HG03565 (cell line): ENCODE results near the gene CLCN7.
"Not testable (repeated sequence)": the region's sequence is repeated elsewhere in the genome, so short reads cannot be mapped to it uniquely, and the experiment has no call there.

Source experiments
- ATAC-seq: cut with Tn5 transposase; IDR thresholded peaks from one replicate; pipeline ENCODE4 v1.9.1; 2021; ENCODE audit warnings: mild to moderate bottlenecking, moderate library complexity; ENCODE audit not compliant: unreplicated experiment

Gene CLCN7

DNA sequence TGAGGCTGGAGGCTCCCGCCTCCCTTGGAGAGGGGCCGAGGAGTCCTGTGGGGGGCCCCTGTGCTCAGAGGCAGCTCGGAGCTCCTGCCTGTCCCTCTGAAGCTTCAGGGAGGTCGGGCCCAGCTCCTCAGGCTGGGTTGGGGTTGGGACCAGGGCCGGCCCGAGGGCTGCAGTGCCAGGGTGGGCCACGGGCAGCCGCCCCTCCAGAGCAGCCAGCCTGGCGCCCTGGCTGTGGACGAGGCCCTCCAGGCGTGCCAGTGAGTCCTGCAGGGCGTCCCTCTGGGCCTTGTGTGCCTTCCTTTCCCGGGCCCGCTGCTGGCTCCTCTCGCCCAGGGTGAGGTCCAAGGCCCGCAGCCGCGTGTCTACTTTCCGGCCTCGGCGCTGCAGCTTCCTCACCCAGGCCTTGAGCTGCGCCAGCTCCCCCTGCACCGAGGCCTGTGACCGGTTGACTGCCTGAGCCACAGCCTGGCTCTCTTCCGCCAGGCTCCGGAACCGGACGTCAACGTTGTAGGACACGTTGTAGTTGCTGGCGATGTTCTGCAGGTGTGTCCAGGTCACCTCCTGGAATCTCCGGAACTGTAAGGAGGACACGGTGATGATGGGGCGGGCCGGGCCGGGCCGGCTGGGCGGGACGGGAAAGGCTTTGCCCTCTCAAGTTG lies 12.7 kb upstream of the CLCN7 start:
- ATAC-seq, result no peak

DNA sequence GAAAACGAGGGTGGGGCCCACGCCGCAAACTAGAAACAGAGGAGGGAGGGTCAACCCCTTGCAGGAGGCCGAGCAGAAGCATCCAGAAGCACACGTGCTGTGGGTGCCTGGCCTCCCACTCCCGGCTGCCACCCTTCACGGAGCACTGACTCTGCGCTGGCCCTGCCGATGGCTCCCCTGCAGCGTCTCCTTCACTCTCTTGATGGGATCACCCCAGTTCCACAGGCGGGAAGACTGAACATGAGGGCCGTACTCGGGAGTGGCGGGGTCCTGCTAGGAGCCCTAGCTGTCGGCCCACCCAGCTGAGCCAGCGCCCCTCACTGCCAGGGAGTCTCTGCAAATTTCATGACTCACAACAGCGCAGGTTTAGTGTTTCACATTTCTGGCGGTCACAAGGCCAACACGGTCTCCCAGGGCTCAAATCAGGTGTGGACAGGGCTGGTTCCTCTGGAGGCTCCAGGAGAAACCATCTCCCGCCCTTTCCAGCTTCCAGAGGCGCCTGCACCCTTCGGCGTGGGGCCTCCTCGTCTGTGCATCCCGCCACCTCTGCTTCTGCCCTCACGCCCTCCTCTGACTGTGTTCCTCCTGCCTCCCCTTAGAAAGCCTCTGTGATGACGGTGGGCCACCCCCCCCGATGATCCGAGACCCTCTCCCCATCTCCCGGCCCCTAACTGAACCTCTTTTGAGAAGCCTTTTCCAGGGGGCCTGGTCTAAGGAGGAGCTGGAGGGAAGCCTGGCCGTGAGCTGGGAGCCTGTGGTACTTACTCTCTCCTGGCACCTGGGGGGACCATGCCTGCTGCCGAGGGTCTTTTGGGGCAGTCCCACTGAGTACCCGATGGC lies 11.9 kb upstream of the CLCN7 start:
- no peak for ATAC-seq

GRCh38 chr16:1485847-1486496 lies 11.1 kb upstream of the CLCN7 start:
- ATAC-seq, result no peak

DNA sequence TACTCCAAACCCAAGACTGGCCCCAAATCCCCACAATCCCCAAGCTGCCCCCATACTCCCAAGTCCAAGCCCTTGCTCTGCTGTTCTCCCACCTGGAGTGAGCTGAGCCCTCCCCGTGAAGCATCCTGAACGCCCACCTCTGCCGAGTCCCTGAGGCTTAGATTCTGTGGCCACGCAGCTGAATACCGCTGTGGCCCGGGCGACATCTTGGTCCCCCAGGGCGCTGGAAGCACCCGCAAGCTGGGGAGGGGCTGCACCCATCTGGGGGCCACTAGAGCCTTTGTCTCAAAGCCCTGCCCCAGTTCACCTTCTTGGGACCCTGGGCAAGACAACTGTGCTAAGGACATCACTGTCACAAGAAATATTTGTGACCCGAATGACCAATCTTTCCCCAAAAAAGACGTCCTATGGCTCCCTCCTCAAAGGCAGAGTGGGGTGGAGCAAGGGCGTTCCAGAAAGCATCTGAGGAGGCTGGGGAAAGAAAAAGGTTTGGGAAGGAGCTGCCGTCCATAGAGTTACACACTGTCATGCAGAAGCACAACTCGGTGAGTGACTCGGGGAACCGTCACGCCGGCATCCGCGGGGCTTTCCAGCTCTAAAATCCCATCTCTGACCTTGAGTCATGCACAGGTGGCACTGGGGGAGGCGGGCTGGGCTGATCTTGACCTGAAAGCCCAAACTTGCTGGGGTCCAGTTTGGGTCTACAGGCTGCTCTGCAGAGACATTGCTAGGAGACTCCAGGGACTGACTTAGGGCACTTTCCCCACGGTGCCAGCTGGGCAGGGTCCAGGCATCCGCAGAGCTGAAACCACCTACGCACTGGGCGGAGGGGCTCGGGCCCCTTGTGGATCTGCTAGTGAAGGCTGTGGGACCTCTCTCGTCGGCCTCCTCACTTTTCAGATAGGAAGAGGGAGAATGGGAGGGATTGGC lies 7.3 kb upstream of the CLCN7 start:
- ATAC-seq, result no peak

DNA sequence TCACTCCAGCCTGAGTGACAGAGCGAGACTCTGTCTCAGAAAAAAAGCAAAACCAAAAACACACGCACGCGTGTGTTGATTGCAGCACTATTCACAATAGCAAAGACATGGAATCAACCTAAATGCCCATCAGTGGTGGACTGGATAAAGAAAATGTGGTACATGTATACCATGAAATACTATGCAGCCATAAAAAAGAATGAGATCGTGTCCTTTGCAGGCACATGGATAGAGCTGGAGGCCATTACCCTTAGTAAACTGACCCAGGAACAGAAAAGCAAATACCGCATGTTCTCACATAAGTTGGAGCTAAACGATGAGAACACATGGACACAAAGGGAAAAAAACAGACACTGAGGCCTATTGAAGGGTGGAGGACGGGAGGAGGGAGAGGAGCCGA lies 4.1 kb upstream of the CLCN7 start:
- ATAC-seq, result not testable (repeated sequence)

- no peak for ATAC-seq
Observed at GRCh38 chr16:1477033-1477432, 2.2 kb upstream of the CLCN7 start.

DNA sequence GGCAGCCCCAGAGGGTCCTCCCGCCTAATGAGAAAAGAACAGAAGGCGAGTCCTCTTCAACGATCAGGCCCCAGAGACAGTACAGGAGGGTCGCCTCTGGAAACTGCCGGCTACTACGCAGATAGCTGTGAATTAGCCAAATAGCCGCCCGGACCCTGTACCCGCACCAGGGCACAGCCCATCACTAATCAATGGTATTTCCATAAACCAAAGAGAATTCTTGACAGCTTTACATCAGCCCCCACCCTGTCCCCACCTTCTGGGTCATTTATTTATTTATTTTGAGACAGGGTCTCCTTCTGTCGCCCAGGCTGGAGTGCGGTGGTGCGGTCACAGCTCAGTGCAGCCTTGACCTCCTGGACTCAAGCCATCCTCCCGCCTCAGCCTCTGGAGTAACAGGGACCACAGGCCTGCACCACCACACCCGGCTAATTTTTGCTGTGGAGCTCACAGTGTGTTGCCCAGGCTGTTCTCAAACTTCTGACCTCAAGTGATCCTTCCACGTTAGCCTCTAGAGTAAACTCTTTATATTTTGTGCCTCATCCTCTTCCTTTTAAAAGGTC lies 805 bp upstream of the CLCN7 start:
- ATAC-seq, result no peak

DNA sequence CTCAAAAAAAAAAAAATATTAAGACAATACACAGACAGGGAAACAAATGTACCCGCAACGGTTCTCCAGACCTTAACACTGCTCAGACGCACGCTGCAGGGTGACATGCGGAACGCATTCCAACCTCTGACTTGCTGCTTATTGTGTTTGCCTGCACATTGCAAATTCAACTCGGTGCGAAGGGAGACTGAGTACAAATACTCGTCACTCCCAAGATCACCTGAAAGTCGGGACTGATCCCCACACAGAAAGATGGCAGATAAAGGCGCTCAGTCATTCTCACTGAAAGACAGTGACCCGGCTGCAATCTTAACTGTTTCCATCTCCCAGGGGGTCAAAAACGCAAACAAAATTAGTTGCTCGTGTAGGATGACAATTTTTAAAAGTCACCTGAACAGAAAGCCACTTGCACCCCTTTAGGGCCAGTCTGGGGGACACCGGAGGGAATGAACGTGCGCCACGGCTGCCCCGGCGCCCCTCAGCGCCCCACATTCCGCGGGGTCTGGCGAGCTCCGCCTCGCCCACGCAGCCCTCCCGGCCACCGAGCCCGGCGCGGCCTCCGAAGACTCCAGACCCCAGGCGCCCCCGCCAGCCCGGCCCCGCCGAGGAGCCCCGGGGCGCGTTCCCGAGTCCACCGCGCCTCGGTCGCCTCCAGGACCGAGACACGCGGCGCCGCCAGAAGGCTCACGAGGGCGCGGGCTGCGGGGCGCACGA lies 589 bp downstream of the CLCN7 start:
- no peak for ATAC-seq

DNA sequence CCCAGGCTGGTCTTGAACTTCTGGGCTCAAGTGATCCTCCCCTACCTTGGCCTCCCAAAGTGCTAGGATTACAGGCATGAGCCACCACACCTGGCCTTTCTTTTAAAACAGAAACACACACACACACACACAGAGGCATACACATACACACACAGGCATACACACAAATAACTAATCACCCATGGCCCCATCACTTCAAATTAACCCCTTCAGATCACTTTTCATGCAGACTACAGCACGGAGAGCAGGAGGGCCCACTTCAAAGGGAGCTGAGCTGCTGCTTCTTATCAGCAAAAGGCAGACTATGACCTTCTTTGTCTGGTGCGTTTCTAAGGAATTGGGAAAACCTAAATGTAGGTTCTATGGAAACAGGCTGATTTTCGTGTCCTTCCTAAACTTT lies 1.9 kb downstream of the CLCN7 start:
- no peak for ATAC-seq

DNA sequence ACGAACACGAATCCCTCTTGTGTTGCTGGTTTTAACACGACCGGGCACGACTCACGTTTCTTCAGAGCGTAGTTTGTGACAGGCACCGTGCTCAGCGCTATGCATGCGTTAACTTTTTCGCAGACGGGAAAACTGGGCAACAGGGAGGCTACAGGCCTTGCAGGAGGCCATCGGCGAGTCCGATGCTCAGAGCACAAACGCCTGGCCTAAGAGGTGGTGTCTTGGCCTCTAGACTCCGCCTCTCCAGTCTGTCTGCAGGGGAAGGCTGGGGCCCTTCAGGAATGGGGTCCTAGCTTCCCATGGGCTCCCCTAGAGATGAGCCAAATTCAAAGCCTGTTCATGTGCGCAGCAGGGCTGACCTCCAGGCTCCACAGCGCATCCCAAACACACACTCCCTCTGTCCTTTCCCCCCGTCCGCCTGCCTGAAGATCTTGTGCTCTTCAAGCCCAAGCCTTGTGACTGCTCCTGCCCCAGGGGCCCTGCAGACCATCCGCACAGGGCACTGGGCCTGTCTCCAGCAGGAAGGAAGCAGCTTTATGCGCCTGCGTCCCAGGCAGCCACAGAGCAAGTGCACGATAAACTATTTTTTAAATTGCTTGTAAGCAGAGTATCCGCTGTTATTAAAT lies 3.1 kb downstream of the CLCN7 start:
- no peak for ATAC-seq

DNA sequence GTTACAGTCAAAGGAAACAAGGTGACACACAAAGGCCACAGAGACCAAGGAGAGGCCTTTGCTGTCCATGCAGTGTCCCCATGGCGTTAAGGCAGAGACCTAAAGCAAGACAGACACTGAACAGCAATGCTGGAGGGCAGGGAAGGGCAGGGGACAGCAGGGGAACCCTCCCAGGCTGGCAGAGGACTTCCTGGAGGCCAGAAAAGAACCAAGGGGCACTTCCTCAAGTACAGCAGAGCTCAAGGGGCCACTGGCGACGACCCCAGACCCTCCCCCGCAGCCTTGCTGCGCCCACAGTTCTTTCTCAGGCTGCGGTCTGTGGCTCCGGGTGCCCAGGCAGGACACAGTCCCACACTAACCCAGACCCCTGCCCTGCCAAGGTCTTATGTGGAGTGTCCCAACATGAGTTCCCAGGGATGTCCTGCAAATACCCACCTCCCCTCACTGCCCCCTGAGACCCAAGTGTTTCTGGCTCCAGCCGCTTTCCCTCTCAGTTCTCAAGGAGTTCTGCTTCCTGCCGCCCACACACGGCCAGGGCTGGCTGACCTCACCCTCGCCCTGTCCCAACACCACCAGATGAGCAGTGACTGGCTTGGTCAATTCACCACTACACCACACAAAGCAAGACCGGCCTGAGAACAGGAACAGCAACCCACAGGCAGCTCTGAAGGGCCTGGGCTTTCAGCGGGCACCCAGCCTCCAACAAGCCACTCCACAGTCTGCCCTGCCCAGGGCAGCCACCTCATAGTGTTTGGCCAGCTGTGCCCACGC lies 4.2 kb downstream of the CLCN7 start:
- no peak for ATAC-seq

- no peak for ATAC-seq
Observed at GRCh38 chr16:1469693-1470201, 5.1 kb downstream of the CLCN7 start.

DNA sequence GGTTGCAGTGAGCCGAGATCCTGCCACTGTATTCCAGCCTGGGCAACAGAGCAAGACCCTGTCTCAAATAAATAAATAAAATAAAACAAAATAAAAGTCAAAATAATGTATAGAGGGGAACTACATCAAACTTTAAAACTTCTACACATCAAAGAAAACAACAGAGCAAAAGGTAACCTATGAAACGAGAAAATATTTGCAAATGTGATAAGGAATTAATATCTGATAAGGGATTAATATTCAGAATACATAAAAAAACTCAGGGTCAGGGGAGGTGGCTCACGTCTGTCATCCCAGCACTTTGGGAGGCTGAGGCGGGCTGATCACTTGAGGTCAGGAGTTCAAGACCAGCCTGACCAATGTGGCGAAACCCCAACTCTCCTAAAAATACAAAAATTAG lies 5.7 kb downstream of the CLCN7 start:
- not testable (repeated sequence) for ATAC-seq

DNA sequence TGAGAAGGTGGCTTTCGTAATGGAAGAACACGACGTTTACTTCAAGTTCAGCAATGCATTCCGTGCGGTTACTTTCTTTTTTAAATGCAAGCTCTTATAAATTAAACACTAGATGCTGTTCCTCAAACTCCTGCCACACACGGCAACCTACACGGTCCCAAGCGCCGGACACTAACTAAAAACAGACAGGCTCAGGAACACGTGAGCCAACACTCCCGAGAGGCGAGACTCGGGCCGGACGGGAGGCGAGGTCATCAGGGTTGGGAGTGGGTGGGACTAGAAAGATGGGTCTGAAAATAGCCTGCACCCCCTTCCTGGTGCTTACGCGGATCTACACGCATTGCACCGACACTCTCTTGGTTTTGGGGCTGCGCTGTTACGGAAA lies 6.4 kb downstream of the CLCN7 start:
- ATAC-seq, result no peak

DNA sequence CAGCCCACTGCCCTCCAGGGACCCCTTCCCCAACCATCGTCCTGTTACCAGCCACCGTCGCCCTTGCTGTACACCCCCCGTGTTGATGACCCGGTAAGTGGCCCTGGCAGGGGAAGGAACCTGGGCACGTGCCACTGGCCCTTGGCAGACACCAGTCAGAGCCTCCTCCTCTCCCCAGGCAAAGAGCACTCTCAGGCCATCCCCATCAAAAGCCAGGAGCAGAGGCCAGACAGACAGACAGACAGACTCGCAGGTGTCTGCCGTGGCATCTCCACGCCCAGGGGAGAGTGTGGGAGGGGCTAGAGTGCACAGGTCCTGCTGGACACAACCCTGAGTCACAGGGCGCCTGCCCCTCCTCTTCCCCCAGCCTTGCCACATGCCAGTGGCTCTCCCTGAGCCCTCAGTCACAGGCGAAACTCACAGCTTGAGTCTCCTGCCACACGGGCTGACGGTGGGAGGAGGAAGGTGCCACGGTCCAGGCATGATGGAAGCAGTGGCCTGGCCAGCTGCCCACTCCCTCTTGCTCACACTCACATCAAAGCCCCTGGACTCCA lies 7.8 kb downstream of the CLCN7 start:
- ATAC-seq, result no peak

GRCh38 chr16:1466054-1466453 lies 8.8 kb downstream of the CLCN7 start:
- ATAC-seq, result no peak

- no peak for ATAC-seq
Observed at GRCh38 chr16:1465567-1465915, 9.3 kb downstream of the CLCN7 start.

- no peak for ATAC-seq
Observed at GRCh38 chr16:1464894-1465566, 9.8 kb downstream of the CLCN7 start.
